DOHH2 (cell line): ENCODE results near the gene CLK1.

ENCODE experiments used
- H3F3A ChIP-seq: fragments of 200-600 bp; sonication (generic), shearing (Covaris generic); 2 replicates; pipeline ENCODE4 v1.6.0; 2016; ENCODE audit warnings: antibody characterized with exemption, mild to moderate bottlenecking; ENCODE audit not compliant: control insufficient read depth, insufficient read depth
- H3K27ac ChIP-seq: fragments of 200-600 bp; sonication (generic); 2 replicates; pipeline ENCODE4 v1.5.1; 2014; ENCODE audit warnings: low read depth, mild to moderate bottlenecking, low read length, moderate library complexity
- H3K27me3 ChIP-seq: fragments of 200-600 bp; sonication (generic); 2 replicates; pipeline ENCODE4 v1.6.1; 2014; ENCODE audit warnings: mild to moderate bottlenecking, low read length, mixed read lengths; ENCODE audit not compliant: control insufficient read depth
- H3K36me3 ChIP-seq: fragments of 200-600 bp; sonication (generic); 2 replicates; pipeline ENCODE4 v1.6.1; 2014; ENCODE audit warnings: mild to moderate bottlenecking, low read length, moderate library complexity, mixed read lengths; ENCODE audit not compliant: control insufficient read depth
- H3K4me1 ChIP-seq: fragments of 200-600 bp; sonication (generic); 2 replicates; pipeline ENCODE4 v1.6.1; 2014; ENCODE audit warnings: mild to moderate bottlenecking, low read length, mixed read lengths; ENCODE audit not compliant: control insufficient read depth
- H3K4me2 ChIP-seq: fragments of 200-600 bp; sonication (generic); 2 replicates; pipeline ENCODE4 v1.6.0; 2014; ENCODE audit warnings: mild to moderate bottlenecking, low read length, moderate library complexity
- H3K4me3 ChIP-seq: fragments of 200-600 bp; sonication (generic); 2 replicates; pipeline ENCODE4 v1.5.1; 2014; ENCODE audit warnings: mild to moderate bottlenecking, low read length, mixed read lengths
- H3K79me2 ChIP-seq: fragments of 200-600 bp; sonication (generic); 2 replicates; pipeline ENCODE4 v1.6.1; 2014; ENCODE audit warnings: mild to moderate bottlenecking, low read length, mixed read lengths; ENCODE audit not compliant: control insufficient read depth
- H3K9me2 ChIP-seq: fragments of 200-600 bp; sonication (generic); replicated peaks from 2 replicates; pipeline ENCODE4 v1.6.1; 2014; ENCODE audit warnings: mild to moderate bottlenecking, low read length, mixed read lengths; ENCODE audit not compliant: control insufficient read depth
- H3K9me3 ChIP-seq: fragments of 200-600 bp; sonication (generic); 2 replicates; pipeline ENCODE4 v1.6.1; 2014; ENCODE audit warnings: antibody characterized with exemption, low read length, mixed read lengths; ENCODE audit not compliant: control insufficient read depth, insufficient read depth
- H4K20me1 ChIP-seq: fragments of 200-600 bp; sonication (generic); 2 replicates; pipeline ENCODE4 v1.6.0; 2014; ENCODE audit warnings: low read depth, mild to moderate bottlenecking, antibody characterized with exemption, low read length, moderate library complexity; ENCODE audit not compliant: control insufficient read depth, insufficient read depth
- CTCF ChIP-seq: fragments of 200-600 bp; sonication (generic); IDR thresholded peaks from one replicate; pipeline ENCODE4 v1.5.1; 2014; ENCODE audit warnings: antibody characterized with exemption, mild to moderate bottlenecking, low read depth, low read length; ENCODE audit not compliant: poor library complexity, severe bottlenecking
- EZH2phosphoT487 ChIP-seq: fragments of 200-600 bp; sonication (generic); IDR thresholded peaks from 2 replicates; pipeline ENCODE4 v1.6.1; 2017; ENCODE audit warnings: borderline replicate concordance, mild to moderate bottlenecking, antibody characterized with exemption, low read length, moderate library complexity, mixed read lengths

The CLK1 gene

GRCh38 chr2:200869014-200869413 is 4.6 kb upstream of the CLK1 start:
- H3K4me2 ChIP-seq: peak overlapping the region; percentile 12
- no peaks in the 10 kb centered on the region for H3K9me2 ChIP-seq
- H3K27ac ChIP-seq: no peak overlapping the region
- no peaks in the 10 kb centered on the region for H4K20me1 ChIP-seq
- peaks cover 5% of the 10 kb centered on the region for H3K79me2 ChIP-seq
- TF ChIP-seq EZH2phosphoT487: no peak
- TF ChIP-seq CTCF: no peak
- H3K4me3 ChIP-seq: no peak overlapping the region
- peaks cover 8% of the 10 kb centered on the region; the same call in 1 of the 2 replicates for H3F3A ChIP-seq
- H3K27me3 ChIP-seq: no peaks in the 10 kb centered on the region
- no peaks in the 10 kb centered on the region for H3K9me3 ChIP-seq
- H3K36me3 ChIP-seq: peaks cover 21% of the 10 kb centered on the region
- peaks cover 22% of the 10 kb centered on the region for H3K4me1 ChIP-seq

GRCh38 chr2:200863782-200864175 is 679 bp downstream of the CLK1 start:
- peaks cover 58% of the 10 kb centered on the region for H3K79me2 ChIP-seq

GRCh38 chr2:200862532-200863000 is 1.9 kb downstream of the CLK1 start:
- peaks cover 25% of the 10 kb centered on the region for H3K4me1 ChIP-seq
- H3F3A ChIP-seq: peaks cover 29% of the 10 kb centered on the region
- H3K27ac ChIP-seq: peak overlapping the region; percentile 88
- peaks cover 29% of the 10 kb centered on the region for H4K20me1 ChIP-seq
- peaks cover 68% of the 10 kb centered on the region for H3K36me3 ChIP-seq
- no peaks in the 10 kb centered on the region for H3K9me2 ChIP-seq
- H3K79me2 ChIP-seq: peaks cover 70% of the 10 kb centered on the region
- TF ChIP-seq EZH2phosphoT487 (no peak), CTCF (no peak)
- peak overlapping the region; percentile 87 for H3K4me2 ChIP-seq
- H3K27me3 ChIP-seq: no peaks in the 10 kb centered on the region
- no peaks in the 10 kb centered on the region for H3K9me3 ChIP-seq
- H3K4me3 ChIP-seq: peak overlapping the region; percentile 98

More at GRCh38 chr2:200863782-200864175, 679 bp downstream of the CLK1 start:
- peaks cover 26% of the 10 kb centered on the region for H3F3A ChIP-seq
- H3K27me3 ChIP-seq: no peaks in the 10 kb centered on the region
- peak overlapping the region; percentile 98 for H3K4me3 ChIP-seq
- H3K4me2 ChIP-seq: peak overlapping the region; percentile 87
- H3K9me3 ChIP-seq: no peaks in the 10 kb centered on the region
- peaks cover 25% of the 10 kb centered on the region for H4K20me1 ChIP-seq
- peaks cover 56% of the 10 kb centered on the region for H3K36me3 ChIP-seq
- peaks cover 30% of the 10 kb centered on the region for H3K4me1 ChIP-seq
- no peaks in the 10 kb centered on the region for H3K9me2 ChIP-seq
- peak overlapping the region; percentile 88 for H3K27ac ChIP-seq
- TF ChIP-seq CTCF: no peak
- no peak for TF ChIP-seq EZH2phosphoT487
